22Rv1 (cell line): ENCODE results near the gene TRAF3.

Experiments
- CTCF ChIP-seq: fragments of 450-650 bp; IDR thresholded peaks from 2 replicates; pipeline ENCODE4 v1.5.1; 2017; ENCODE audit warnings: mild to moderate bottlenecking
- ZFX ChIP-seq: fragments of 450-650 bp; IDR thresholded peaks from 2 replicates; pipeline ENCODE4 v1.6.1; 2017; ENCODE audit warnings: antibody characterized with exemption, borderline replicate concordance

- TF ChIP-seq CTCF (no peak), ZFX (no peak)
Observed at GRCh38 chr14:102916347-102917055, 139.3 kb downstream of the TRAF3 start.
